ENCODE measurements around the gene NYNRIN. TPM values are rescaled to one million over a fixed set of nuclear protein-coding genes. Genes with fewer than 3 reads are reported as not detected.

The NYNRIN gene
- total and polyA plus RNA-seq, 2 donors (not counting 3 experiments of a cell fraction or from before 2014, with no cell fraction given), result 37.2 to 42.8 TPM

GRCh38 chr14:24426150-24426911 lies 27.5 kb downstream of the NYNRIN start:
- Histone ChIP-seq H3K9me1 (replicated peaks; ENCODE audit: control insufficient read depth, extremely low read depth, insufficient read depth, low read length) (no peaks in the 10 kb centered on the region), H2AFZ (ENCODE audit: low read depth, low read length) (no peak overlapping the region), H3K9ac (replicated peaks; ENCODE audit: extremely low read depth, insufficient read depth, low read length) (peak overlapping the region; percentile 62), H3K9me3 (replicated peaks; ENCODE audit: control insufficient read depth, insufficient read depth, low read length) (no peaks in the 10 kb centered on the region), H4K20me1 (replicated peaks; ENCODE audit: control insufficient read depth, extremely low read depth, insufficient read depth, low read length) (no peaks in the 10 kb centered on the region), H3K27me3 (ENCODE audit: control insufficient read depth in 2 of 2, insufficient read depth in 2 of 2, low read length in 2 of 2) (no peaks in the 10 kb centered on the region), H3K4me2 (ENCODE audit: insufficient read depth, low read length) (peak overlapping the region; percentile 77), H3K79me2 (ENCODE audit: control insufficient read depth, insufficient read depth, low read length) (peaks cover 10% of the 10 kb centered on the region), H3K36me3 (ENCODE audit: control insufficient read depth in 2 of 2, extremely low read depth in 1 of 2, insufficient read depth in 2 of 2, low read length in 2 of 2) (no peaks in the 10 kb centered on the region), H3K4me1 (ENCODE audit: control insufficient read depth, extremely low read depth, insufficient read depth, low read length) (peaks cover 54% of the 10 kb centered on the region), H3K27ac (ENCODE audit: insufficient read depth, low read depth, low read length) (peak overlapping the region; percentile 97), H3K4me3 (replicated peaks in 1 of 3; ENCODE audit: insufficient read depth in 1 of 3, low read depth in 1 of 3, low read length in 3 of 3) (no peak overlapping the region)
- DNase-seq (ENCODE audit: low read depth, low spot score) (no peak), FAIRE-seq (no peak)
- intact Hi-C loops (cut with micrococcal nuclease) (no loop called here), dilution Hi-C loops (cut with MboI; ENCODE audit: extremely low pct_ligation_motif_present, low sequenced_read_pairs) (no loop called here)
- TF ChIP-seq JUN (IDR thresholded peaks at IDR 0.05; ENCODE audit: borderline replicate concordance, insufficient read depth, insufficient read length, low read depth) (no peak), MAX (IDR thresholded peaks at IDR 0.05; ENCODE audit: insufficient read depth, insufficient read length) (no peak), POLR2AphosphoS5 (IDR thresholded peaks at IDR 0.05; ENCODE audit: insufficient read depth, low read depth, low read length) (no peak), MYC (IDR thresholded peaks at IDR 0.05; ENCODE audit: low read depth, low read length) (no peak), POLR2A (IDR thresholded peaks at IDR 0.05; ENCODE audit: low read depth, low read length) (no peak), CTCF (IDR thresholded peaks at IDR 0.05; ENCODE audit: extremely low read depth in 1 of 2, insufficient read depth in 1 of 2, low read depth in 1 of 2, low read length in 2 of 2) (no peak), GATA2 (IDR thresholded peaks at IDR 0.05; ENCODE audit: insufficient read depth, insufficient read length, low read depth, low read length) (no peak), FOS (IDR thresholded peaks at IDR 0.05; ENCODE audit: borderline replicate concordance, insufficient read depth, low read length) (no peak), EZH2 (IDR thresholded peaks at IDR 0.05; ENCODE audit: borderline replicate concordance, low read depth, low read length, severe bottlenecking) (no peak)
- BruUV-seq (replicated peaks), result no TSS peak
- POLR2A ChIA-PET, result interaction anchor here (1.4 kb wide), 1 partner anchor 60 kb away, joined by 5 read pairs; no protein-coding TSS in a partner anchor
- CTCF ChIA-PET, result interaction anchor here (1.2 to 3.8 kb wide), 6 partner anchors 10 to 118 kb away, joined by 4 to 42 read pairs (median 8); partner anchors contain the start of gene CIDEB

Data from endothelial cell of umbilical vein (primary cell).